GM19372 (cell line): ENCODE measurements around the gene GSS.

Experiments used
- ATAC-seq: cut with Tn5 transposase; IDR thresholded peaks from one replicate; pipeline ENCODE4 v1.9.1; 2021; ENCODE audit warnings: mild to moderate bottlenecking, low read depth, moderate library complexity; ENCODE audit not compliant: unreplicated experiment

Gene GSS

DNA sequence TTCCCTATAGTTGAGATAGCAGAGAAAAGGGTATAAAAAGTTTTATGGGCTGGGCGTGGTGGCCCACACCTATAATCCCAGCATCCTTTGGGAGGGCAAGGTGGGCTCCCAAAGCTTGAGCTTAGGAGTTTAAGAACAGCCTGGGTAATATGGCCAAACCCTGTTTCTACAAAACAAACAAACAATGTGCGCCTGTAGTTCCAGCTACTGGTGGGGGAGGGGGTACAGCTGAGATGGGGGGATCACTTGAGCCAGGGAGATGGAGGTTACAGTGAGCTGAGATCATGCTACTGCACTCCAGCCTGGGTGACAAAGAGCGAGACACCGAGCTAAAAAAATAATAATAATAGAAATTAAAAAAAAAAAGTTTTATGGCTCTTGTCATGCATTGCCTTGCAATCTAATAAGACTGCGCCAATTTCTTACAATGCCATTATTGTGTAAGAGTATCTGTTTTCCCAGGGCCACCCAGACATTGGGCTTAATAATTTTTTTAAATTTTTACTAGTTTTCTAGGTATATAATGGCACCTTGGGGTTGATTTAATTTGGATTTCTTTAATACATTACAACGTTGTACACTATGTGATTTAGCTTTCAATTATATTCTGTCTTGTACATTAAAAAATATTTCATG lies 75.3 kb downstream of the GSS start:
- ATAC-seq = no peak
